ENCODE data around the gene ZDHHC11. TPM values are rescaled to one million over a fixed set of nuclear protein-coding genes. Genes with fewer than 3 reads are reported as not detected.
"Not testable (repeated sequence)": the region's sequence is repeated elsewhere in the genome, so short reads cannot be mapped to it uniquely, and the experiment has no call there.

ZDHHC11 gene
- total RNA-seq, 4 donors from 2014 or later = 4.3 to 13.5 (median 10.9) TPM

DNA sequence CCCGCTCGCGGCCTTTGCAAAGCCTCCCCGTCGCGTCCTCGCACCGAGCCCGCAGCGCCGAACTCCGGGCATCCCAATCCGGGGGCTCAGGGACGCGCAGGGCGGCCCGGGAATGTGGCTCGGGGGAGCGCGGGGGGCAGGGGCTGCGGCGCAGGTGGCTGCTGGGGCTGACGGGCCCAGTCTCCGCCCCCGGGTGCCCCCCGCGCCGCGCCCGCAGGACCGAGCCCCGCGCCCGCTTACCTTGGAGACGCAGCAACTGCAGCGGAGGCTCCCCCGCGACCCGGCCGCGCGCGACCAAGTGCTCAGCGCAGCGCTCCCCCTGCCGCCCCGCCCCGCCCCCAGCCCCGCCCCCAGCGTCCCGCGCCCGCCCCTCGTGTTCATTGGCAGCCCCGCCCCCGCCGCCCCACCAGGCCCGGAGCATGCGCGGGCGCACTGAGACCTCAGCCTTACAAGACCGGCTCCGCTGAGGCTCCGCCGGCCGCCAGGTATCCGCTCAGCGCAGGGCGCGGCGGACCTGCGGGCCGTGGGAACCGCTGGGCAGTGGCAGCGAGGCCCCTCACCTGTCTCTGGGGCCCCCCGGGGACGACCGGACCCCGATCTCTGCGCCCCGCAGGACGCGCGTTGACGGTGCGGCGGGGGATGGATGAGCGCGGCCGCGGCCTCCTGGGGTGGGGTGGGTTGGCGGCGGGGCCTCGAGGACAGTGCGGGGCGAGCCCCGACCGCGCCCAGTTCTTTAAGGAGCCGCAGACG lies 66.2 kb downstream of the ZDHHC11 start, which contains the start of gene ZDHHC11B:
Gene ZDHHC11B (minus strand): TSS at position 302 of the 750 bp plus-strand sequence. CDS start 17,810 bp downstream, outside the sequence.
- intact Hi-C loops (cut with DNase I); H3K36me3 ChIP-seq; H3K9me3 ChIP-seq; H3K27me3 ChIP-seq: not testable (repeated sequence)
- peak within 1 kb of the TSS; percentile 66 to 95 (median 72) for H3K4me3 ChIP-seq
- WGBS = 1% methylated on average over 38 of the region's 101 CpGs
- DNase-seq (ENCODE audit: extremely low spot score) = peak; percentile 97
- TF ChIP-seq, protein P1, sequence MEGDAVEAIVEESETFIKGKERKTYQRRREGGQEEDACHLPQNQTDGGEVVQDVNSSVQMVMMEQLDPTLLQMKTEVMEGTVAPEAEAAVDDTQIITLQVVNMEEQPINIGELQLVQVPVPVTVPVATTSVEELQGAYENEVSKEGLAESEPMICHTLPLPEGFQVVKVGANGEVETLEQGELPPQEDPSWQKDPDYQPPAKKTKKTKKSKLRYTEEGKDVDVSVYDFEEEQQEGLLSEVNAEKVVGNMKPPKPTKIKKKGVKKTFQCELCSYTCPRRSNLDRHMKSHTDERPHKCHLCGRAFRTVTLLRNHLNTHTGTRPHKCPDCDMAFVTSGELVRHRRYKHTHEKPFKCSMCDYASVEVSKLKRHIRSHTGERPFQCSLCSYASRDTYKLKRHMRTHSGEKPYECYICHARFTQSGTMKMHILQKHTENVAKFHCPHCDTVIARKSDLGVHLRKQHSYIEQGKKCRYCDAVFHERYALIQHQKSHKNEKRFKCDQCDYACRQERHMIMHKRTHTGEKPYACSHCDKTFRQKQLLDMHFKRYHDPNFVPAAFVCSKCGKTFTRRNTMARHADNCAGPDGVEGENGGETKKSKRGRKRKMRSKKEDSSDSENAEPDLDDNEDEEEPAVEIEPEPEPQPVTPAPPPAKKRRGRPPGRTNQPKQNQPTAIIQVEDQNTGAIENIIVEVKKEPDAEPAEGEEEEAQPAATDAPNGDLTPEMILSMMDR (IDR thresholded peaks at IDR 0.05) = peak in 2 of 3 experiments; percentile 7 to 13
- TF ChIP-seq POLR2AphosphoS5 (IDR thresholded peaks at IDR 0.05) = peak; percentile 80 to 85
- peak within 1 kb of the TSS; percentile 80 to 86 (median 81) for H3K27ac ChIP-seq (replicated peaks in 1 of 4)
- peaks cover 8 to 23% (median 21%) of the 10 kb centered on the region in 4 donors for H3K4me1 ChIP-seq

DNA sequence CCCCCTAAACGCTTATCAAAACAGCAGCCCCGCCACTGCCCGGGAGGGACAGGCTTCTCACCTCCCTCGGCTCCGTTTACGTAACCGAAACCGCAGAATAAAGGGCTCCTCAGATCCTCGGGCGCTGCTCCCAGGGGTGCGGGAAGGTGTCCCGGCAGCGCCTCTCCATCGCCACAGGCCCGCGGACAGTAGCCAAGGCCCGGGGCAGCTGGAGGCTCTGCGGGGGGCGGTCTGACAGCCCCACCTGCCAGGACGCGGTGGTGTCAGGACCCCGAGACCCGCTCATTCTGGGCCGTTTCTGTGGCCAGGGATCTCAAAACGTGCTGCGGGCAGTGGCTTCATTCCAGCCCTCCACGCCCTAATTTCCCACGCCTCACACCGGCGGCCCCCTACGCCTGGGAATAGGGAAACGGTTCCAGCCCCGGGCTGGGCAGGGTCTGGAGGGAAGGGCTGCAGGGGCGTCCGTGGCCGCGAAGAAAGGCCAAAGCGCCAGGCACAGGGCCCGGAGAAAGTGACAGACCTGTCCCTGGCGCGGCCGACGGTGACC lies 66.8 kb downstream of the ZDHHC11 start:
- peak overlapping the region; percentile 80 to 86 (median 81) for H3K27ac ChIP-seq (replicated peaks in 1 of 4)
- 0% methylated on average over 22 of the region's 43 CpGs for WGBS
- DNase-seq (ENCODE audit: extremely low spot score); intact Hi-C loops (cut with DNase I); H3K9me3 ChIP-seq; H3K27me3 ChIP-seq; H3K36me3 ChIP-seq: not testable (repeated sequence)
- H3K4me3 ChIP-seq = peak overlapping the region; percentile 66 to 95 (median 72)
- peaks cover 8 to 23% (median 21%) of the 10 kb centered on the region in 4 donors for H3K4me1 ChIP-seq

DNA sequence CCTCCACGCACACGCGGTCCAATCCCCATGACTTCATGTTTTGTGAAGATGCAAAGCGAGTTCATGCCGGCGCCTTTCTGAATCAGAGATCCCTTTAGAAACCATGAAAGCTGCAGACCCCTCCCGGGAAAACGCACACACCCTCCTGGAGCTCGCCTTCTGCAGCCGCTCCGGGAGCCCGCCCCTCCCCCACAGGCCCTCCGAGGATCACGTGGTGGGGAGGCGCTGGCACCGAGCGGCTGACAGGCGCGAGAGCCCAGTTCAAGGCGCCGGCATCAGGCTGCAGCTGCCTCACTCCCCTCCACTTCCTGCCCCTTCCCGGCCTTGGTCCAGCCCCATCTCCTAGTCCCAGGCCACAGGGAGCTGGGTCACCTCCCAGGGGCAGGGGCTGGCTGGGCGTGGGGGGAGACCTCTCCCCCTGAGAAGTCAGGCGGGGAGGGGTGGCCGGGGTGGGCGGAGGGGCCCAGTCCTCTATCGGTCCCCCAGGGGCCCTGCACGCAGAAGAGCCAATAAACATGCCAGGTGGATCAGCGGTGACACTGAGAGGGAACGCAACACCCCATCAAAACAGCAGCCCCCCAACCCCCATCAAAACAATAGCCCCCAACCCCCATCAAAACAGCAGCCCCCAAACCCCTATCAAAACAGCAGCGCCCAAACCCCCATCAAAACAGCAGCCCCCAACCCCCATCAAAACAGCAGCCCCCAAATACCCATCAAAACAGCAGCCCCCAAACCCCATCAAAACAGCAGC lies 67.6 kb downstream of the ZDHHC11 start:
- H3K27me3 ChIP-seq; H3K36me3 ChIP-seq; H3K9me3 ChIP-seq; DNase-seq (ENCODE audit: extremely low spot score); intact Hi-C loops (cut with DNase I): not testable (repeated sequence)
- Histone ChIP-seq H3K4me3 (peak overlapping the region; percentile 66 to 95 (median 72)), H3K27ac (replicated peaks in 1 of 4) (peak overlapping the region; percentile 63 to 81 (median 76)), H3K4me1 (peaks cover 8 to 23% (median 21%) of the 10 kb centered on the region in 4 donors)
- 3% methylated on average over 29 of the region's 31 CpGs for WGBS
- peak; percentile 13 to 14 for TF ChIP-seq POLR2AphosphoS5 (IDR thresholded peaks at IDR 0.05)

DNA sequence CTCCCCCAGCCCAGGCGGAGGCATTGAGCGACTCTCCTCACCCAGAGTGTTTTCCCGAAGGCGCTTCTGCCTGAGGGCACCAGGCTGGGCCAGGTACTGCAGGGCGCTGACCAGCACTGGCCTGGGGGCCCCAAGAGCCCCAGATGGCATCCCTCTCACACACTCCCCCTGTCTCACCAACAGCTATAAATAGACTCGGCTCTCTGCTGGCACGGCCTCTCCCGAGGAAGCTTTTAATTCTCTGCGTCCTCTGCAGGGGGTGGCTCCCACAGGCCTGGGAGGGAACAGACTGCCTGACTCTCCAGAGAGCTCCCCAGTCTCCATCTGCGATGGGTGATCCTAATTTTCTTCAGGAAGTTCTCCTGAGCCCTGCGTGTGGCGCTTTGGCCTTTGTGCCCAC lies 68.4 kb downstream of the ZDHHC11 start:
- H3K27me3 ChIP-seq; H3K9me3 ChIP-seq; DNase-seq (ENCODE audit: extremely low spot score); H3K36me3 ChIP-seq; H3K27ac ChIP-seq (replicated peaks in 1 of 4); intact Hi-C loops (cut with DNase I); H3K4me3 ChIP-seq: not testable (repeated sequence)
- peaks cover 8 to 28% (median 21%) of the 10 kb centered on the region in 4 donors for H3K4me1 ChIP-seq
- WGBS = no CpG with 5 or more reads among the region's 12 CpGs

DNA sequence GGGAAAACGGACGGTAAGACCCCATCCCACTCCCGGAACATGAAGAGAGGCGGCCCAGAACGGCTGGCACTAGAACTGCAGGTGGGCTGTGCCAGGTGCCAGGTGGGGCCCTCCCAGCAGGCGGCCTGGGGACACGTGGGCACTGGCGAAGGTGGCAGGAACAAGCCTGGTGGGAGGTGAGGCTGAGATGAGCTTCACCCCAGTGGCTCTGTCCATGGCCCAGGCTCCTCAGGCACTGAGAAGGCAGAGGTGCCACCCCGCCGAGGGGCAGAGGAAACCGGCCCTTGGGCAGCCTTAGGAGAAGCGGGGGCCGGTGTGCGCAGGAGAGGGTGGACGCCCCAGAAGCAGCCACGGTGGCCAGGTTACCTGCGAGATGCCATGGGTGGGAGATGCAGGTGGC lies 70.2 kb downstream of the ZDHHC11 start:
- H3K4me3 ChIP-seq; H3K27ac ChIP-seq (replicated peaks in 1 of 4); intact Hi-C loops (cut with DNase I); DNase-seq (ENCODE audit: extremely low spot score); H3K9me3 ChIP-seq; H3K27me3 ChIP-seq: not testable (repeated sequence)
- WGBS = 88% methylated on average over 11 of the region's 17 CpGs
- Histone ChIP-seq H3K36me3 (peaks cover 0 to 15% (median 0%) of the 10 kb centered on the region in 4 donors), H3K4me1 (peaks cover 15 to 40% (median 22%) of the 10 kb centered on the region in 4 donors)

DNA sequence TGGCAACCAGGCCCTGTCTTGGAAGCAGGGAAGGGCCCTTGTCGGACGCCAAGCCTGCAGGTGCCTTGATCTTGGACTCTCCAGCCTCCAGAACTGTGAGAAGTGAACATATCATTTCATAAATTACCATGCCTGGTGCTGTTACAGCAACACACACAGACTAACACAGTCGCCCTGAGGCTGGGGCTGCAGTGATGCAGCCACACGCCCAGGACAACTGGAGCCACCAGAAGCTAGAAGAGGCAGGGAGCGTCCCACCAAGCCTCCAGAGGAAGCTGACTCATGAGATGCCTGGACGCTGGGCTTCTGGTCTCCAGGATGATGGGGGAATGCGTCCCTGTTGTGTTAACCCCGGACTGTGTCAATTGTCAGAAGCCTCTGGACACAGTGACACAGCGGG lies 71.8 kb downstream of the ZDHHC11 start:
- H3K36me3 ChIP-seq = peaks cover 0 to 18% (median 0%) of the 10 kb centered on the region in 4 donors
- intact Hi-C loops (cut with DNase I); H3K4me3 ChIP-seq; H3K9me3 ChIP-seq; H3K27me3 ChIP-seq; H3K27ac ChIP-seq (replicated peaks in 1 of 4): not testable (repeated sequence)
- DNase-seq (ENCODE audit: extremely low spot score) = peak; percentile 24
- H3K4me1 ChIP-seq = peaks cover 9 to 42% (median 13%) of the 10 kb centered on the region in 4 donors
- 100% methylated on average over 2 of the region's 9 CpGs for WGBS

DNA sequence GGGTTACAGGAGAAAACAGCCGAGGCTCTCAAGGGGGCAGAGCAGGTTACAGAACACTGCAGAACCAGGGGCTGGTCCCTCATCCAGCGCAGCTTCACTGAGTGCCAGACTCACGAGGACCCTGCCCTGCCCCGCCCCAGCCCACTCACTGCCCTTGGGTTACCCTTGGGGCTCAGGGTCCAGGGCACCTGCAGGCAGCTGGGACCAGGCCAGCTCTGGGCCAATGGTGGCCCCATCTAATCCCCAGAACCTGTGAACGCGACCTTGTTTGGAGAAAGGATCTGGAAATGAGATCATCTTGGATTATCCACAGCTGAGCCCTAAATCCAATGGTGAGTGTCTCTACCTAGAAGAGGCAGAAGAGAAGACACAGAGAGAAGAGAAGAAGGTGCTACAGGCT lies 72.4 kb downstream of the ZDHHC11 start:
- DNase-seq (ENCODE audit: extremely low spot score); intact Hi-C loops (cut with DNase I); H3K4me3 ChIP-seq; H3K27me3 ChIP-seq; H3K27ac ChIP-seq (replicated peaks in 1 of 4); H3K9me3 ChIP-seq: not testable (repeated sequence)
- H3K4me1 ChIP-seq = peaks cover 7 to 42% (median 13%) of the 10 kb centered on the region in 4 donors
- WGBS = 100% methylated on average over 2 of the region's 6 CpGs
- H3K36me3 ChIP-seq = peaks cover 0 to 18% (median 0%) of the 10 kb centered on the region in 4 donors

All from esophagus muscularis mucosa (tissue), 4 donors.